Astrocyte (in vitro differentiated cells and primary cell): ENCODE results near the gene SLC38A3. TPM values are rescaled to one million over a fixed set of nuclear protein-coding genes. Genes with fewer than 3 reads are reported as not detected.

Experiments
- DNase-seq: peaks from one replicate; pipeline ENCODE4 v3.0.0-alpha.2; 2010; ENCODE audit warnings: low read depth
- FAIRE-seq: peaks from 2 replicates; lab custom pipeline; 2011; peaks lifted over from hg19 to GRCh38; lab: Jason Lieb, UNC
- H2AFZ ChIP-seq: 2 replicates; pipeline ENCODE4 v1.6.0; 2012; ENCODE audit warnings: low read depth, low read length, inconsistent platforms
- H3K27ac ChIP-seq: 2 replicates; pipeline ENCODE4 v1.5.1; 2011; ENCODE audit warnings: low read depth, low read length, inconsistent platforms
- H3K27me3 ChIP-seq: 2 replicates; pipeline ENCODE4 v1.6.0; 2011; ENCODE audit warnings: low read length, inconsistent platforms; ENCODE audit not compliant: insufficient read depth
- H3K36me3 ChIP-seq: 2 replicates; pipeline ENCODE4 v1.5.1; 2011; ENCODE audit warnings: low read length, inconsistent platforms; ENCODE audit not compliant: insufficient read depth
- H3K4me1 ChIP-seq: 2 replicates; pipeline ENCODE4 v1.5.1; 2011; ENCODE audit warnings: low read length, inconsistent platforms; ENCODE audit not compliant: insufficient read depth
- H3K4me2 ChIP-seq: 2 replicates; pipeline ENCODE4 v1.6.0; 2012; ENCODE audit warnings: low read length, inconsistent platforms
- H3K4me3 ChIP-seq: 2 replicates; pipeline ENCODE4 v1.5.1; 2011; ENCODE audit warnings: low read depth, mild to moderate bottlenecking, low read length, inconsistent platforms; ENCODE audit not compliant: insufficient read depth
- H3K79me2 ChIP-seq: 2 replicates; pipeline ENCODE4 v1.6.0; 2012; ENCODE audit warnings: mild to moderate bottlenecking, low read length, inconsistent platforms; ENCODE audit not compliant: insufficient read depth
- H3K9ac ChIP-seq: 2 replicates; pipeline ENCODE4 v1.6.0; 2012; ENCODE audit warnings: mild to moderate bottlenecking, low read length, inconsistent platforms
- H3K9me3 ChIP-seq: 2 replicates; pipeline ENCODE4 v1.5.1; 2012; ENCODE audit warnings: low read depth, mild to moderate bottlenecking, low read length, inconsistent platforms; ENCODE audit not compliant: insufficient read depth
- H4K20me1 ChIP-seq: 2 replicates; pipeline ENCODE4 v1.6.0; 2012; ENCODE audit warnings: low read length, inconsistent platforms; ENCODE audit not compliant: insufficient read depth
- H3K27ac Mint-ChIP-seq: one replicate; pipeline ENCODE4 v1.8.0; 2021; ENCODE audit warnings: mild to moderate bottlenecking, mixed read lengths; ENCODE audit not compliant: unreplicated experiment
- H3K27me3 Mint-ChIP-seq: one replicate; pipeline ENCODE4 v1.8.0; 2021; ENCODE audit warnings: low read depth, mixed read lengths; ENCODE audit not compliant: unreplicated experiment
- H3K36me3 Mint-ChIP-seq: one replicate; pipeline ENCODE4 v1.8.0; 2021; ENCODE audit warnings: low read depth, mixed read lengths; ENCODE audit not compliant: unreplicated experiment
- H3K4me1 Mint-ChIP-seq: one replicate; pipeline ENCODE4 v1.8.0; 2021; ENCODE audit warnings: low read depth, mixed read lengths; ENCODE audit not compliant: unreplicated experiment
- H3K4me3 Mint-ChIP-seq: one replicate; pipeline ENCODE4 v1.8.0; 2021; ENCODE audit warnings: mild to moderate bottlenecking, moderate library complexity, mixed read lengths; ENCODE audit not compliant: unreplicated experiment
- H3K9me3 Mint-ChIP-seq: one replicate; pipeline ENCODE4 v1.8.0; 2021; ENCODE audit warnings: mild to moderate bottlenecking, mixed read lengths; ENCODE audit not compliant: unreplicated experiment
- EZH2 ChIP-seq: IDR thresholded peaks from 2 replicates; pipeline ENCODE4 v1.6.1; 2012; ENCODE audit warnings: mild to moderate bottlenecking, low read length, inconsistent platforms; ENCODE audit not compliant: insufficient read depth
- total RNA-seq: library from RNA; stranded (reverse); gene quantifications from 2 replicates; pipeline ENCODE4 v1.2.1, GENCODE V29; 2021
- TF ChIP-seq, protein P1 (sequence below): IDR thresholded peaks from 2 replicates; pipeline ENCODE4 v1.5.1; 2011; ENCODE audit warnings: low read depth, mild to moderate bottlenecking, inconsistent platforms, low read length, moderate library complexity; ENCODE audit not compliant: insufficient read depth

SLC38A3 gene
- total RNA-seq, 1 donor from 2014 or later = 0.68 TPM

DNA sequence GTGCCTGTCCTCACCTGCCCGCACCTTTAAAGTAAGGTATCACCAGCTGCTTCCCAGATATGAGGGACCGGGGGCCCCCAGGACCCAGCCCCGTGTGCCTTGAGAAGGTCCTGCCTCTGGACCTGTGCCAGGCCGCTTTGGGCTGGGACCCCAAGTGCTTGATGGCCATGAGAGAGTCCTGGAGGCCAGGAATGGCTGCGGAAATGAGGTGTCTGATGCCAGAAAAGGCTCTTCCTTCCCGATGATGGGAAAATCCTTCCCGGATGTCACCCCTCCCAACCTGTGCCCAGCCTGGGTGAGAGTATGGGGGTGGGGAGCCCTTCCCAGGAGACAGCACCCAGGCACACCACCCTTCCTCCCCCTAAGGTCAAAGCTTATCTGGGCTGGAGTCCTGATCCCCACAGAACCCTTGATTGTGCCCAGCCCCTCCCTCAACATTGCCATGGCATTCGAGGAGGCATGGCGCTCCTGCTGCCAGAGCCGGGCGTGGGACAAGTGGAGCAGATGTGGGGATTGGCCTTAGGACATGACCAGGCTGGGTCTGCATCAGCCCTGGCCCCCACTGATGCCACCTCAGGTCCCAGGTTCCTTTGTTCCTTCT, 35.7 kb upstream of the SLC38A3 start:
- H3K27ac Mint-ChIP-seq = no peak overlapping the region
- H3K9me3 Mint-ChIP-seq = no peaks in the 10 kb centered on the region
- FAIRE-seq (no peak), DNase-seq (no peak)
- no peaks in the 10 kb centered on the region for H3K27me3 ChIP-seq
- H3K79me2 ChIP-seq = no peaks in the 10 kb centered on the region
- H4K20me1 ChIP-seq = peaks cover 4% of the 10 kb centered on the region
- peaks cover 6% of the 10 kb centered on the region for H3K27me3 Mint-ChIP-seq
- no peaks in the 10 kb centered on the region for H3K9me3 ChIP-seq
- H3K9ac ChIP-seq = no peak overlapping the region
- no peak overlapping the region for H3K27ac ChIP-seq
- H3K4me1 Mint-ChIP-seq = peaks cover 8% of the 10 kb centered on the region
- TF ChIP-seq, protein P1, sequence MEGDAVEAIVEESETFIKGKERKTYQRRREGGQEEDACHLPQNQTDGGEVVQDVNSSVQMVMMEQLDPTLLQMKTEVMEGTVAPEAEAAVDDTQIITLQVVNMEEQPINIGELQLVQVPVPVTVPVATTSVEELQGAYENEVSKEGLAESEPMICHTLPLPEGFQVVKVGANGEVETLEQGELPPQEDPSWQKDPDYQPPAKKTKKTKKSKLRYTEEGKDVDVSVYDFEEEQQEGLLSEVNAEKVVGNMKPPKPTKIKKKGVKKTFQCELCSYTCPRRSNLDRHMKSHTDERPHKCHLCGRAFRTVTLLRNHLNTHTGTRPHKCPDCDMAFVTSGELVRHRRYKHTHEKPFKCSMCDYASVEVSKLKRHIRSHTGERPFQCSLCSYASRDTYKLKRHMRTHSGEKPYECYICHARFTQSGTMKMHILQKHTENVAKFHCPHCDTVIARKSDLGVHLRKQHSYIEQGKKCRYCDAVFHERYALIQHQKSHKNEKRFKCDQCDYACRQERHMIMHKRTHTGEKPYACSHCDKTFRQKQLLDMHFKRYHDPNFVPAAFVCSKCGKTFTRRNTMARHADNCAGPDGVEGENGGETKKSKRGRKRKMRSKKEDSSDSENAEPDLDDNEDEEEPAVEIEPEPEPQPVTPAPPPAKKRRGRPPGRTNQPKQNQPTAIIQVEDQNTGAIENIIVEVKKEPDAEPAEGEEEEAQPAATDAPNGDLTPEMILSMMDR = no peak
- no peak for TF ChIP-seq EZH2
- no peak overlapping the region for H3K4me2 ChIP-seq
- no peaks in the 10 kb centered on the region for H3K36me3 ChIP-seq
- H2AFZ ChIP-seq = no peak overlapping the region
- H3K4me3 ChIP-seq = no peak overlapping the region
- H3K4me3 Mint-ChIP-seq = no peak overlapping the region
- H3K4me1 ChIP-seq = peaks cover 49% of the 10 kb centered on the region
- peaks cover 2% of the 10 kb centered on the region for H3K36me3 Mint-ChIP-seq

DNA sequence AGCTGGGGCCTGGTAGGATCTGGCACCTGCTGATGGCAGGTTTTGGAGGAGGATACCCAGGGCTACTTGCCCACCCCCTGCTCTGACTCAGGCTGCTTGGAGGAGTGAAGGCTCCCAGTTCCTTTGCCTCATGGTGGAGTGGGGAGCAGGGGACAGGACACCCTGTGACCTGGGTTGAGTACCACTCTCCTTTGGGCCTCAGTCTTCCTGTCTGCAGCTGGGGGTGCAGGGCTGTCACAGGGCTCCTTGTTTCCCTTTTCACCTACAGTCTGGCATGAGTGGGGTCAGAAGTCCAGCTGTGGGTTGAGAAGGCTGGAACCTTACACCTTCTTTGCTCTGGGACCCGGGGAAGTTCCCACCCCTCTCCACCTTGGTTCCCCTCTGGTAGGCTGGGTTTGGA, 35.2 kb upstream of the SLC38A3 start:
- FAIRE-seq (no peak), DNase-seq (no peak)
- no peak overlapping the region for H3K27ac Mint-ChIP-seq
- peaks cover 8% of the 10 kb centered on the region for H3K4me1 Mint-ChIP-seq
- H3K4me3 Mint-ChIP-seq = no peak overlapping the region
- Histone ChIP-seq H3K4me2 (no peak overlapping the region), H3K4me3 (no peak overlapping the region), H3K79me2 (no peaks in the 10 kb centered on the region), H3K9me3 (no peaks in the 10 kb centered on the region), H3K36me3 (no peaks in the 10 kb centered on the region), H2AFZ (no peak overlapping the region), H3K9ac (no peak overlapping the region), H3K27me3 (no peaks in the 10 kb centered on the region), H3K4me1 (peaks cover 44% of the 10 kb centered on the region), H4K20me1 (peaks cover 2% of the 10 kb centered on the region), H3K27ac (no peak overlapping the region)
- H3K9me3 Mint-ChIP-seq = no peaks in the 10 kb centered on the region
- peaks cover 3% of the 10 kb centered on the region for H3K27me3 Mint-ChIP-seq
- TF ChIP-seq, protein P1 = no peak
- TF ChIP-seq EZH2 = no peak
- H3K36me3 Mint-ChIP-seq = peaks cover 2% of the 10 kb centered on the region

DNA sequence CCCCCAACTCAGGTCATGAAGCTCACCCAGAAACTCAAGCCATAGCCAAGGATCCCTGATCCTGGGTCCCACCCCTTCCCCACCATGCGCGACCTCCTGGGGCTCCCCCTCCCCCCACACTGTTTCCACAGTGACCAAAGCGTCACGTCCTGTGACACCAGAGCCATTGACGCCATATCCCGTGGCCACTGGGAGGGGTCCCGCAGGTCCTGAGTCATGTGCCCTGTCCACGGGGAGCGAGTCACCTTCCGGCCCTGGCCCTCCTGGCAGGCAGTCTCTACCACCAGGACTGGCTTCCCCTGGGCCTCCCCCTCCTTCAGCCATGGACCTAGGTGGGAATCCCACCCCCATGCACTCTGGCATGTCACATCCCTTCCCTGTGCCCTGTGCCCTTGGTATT, 34.4 kb upstream of the SLC38A3 start:
- H3K9me3 ChIP-seq = no peaks in the 10 kb centered on the region
- no peaks in the 10 kb centered on the region for H3K27me3 ChIP-seq
- H2AFZ ChIP-seq = no peak overlapping the region
- Mint-ChIP-seq H3K4me1 (peaks cover 8% of the 10 kb centered on the region), H3K4me3 (no peak overlapping the region), H3K9me3 (no peaks in the 10 kb centered on the region), H3K27ac (no peak overlapping the region), H3K27me3 (peaks cover 6% of the 10 kb centered on the region), H3K36me3 (peaks cover 2% of the 10 kb centered on the region)
- H4K20me1 ChIP-seq = no peaks in the 10 kb centered on the region
- peak overlapping the region; percentile 28 for H3K27ac ChIP-seq
- DNase-seq (peak; percentile 61), FAIRE-seq (no peak)
- H3K79me2 ChIP-seq = no peaks in the 10 kb centered on the region
- no peak overlapping the region for H3K4me2 ChIP-seq
- no peaks in the 10 kb centered on the region for H3K36me3 ChIP-seq
- peaks cover 35% of the 10 kb centered on the region for H3K4me1 ChIP-seq
- no peak overlapping the region for H3K9ac ChIP-seq
- H3K4me3 ChIP-seq = no peak overlapping the region
- TF ChIP-seq EZH2 = no peak
- TF ChIP-seq, protein P1 = no peak
